Epithelial cell of prostate (primary cell): ENCODE data around the gene FUBP1.

Experiments
- DNase-seq: peaks from one replicate; pipeline ENCODE4 v3.0.0-alpha.2; 2011; ENCODE audit warnings: low read depth, low spot score
- H3K27ac ChIP-seq: fragments of 450-650 bp; 2 replicates; pipeline ENCODE4 v1.5.1; 2017; ENCODE audit warnings: mild to moderate bottlenecking

Gene FUBP1

GRCh38 chr1:77899647-77900320, 79.1 kb downstream of the FUBP1 start:
- H3K27ac ChIP-seq: no peak overlapping the region
- no peak for DNase-seq
